ENCODE data around the gene GABRB1.

DNA sequence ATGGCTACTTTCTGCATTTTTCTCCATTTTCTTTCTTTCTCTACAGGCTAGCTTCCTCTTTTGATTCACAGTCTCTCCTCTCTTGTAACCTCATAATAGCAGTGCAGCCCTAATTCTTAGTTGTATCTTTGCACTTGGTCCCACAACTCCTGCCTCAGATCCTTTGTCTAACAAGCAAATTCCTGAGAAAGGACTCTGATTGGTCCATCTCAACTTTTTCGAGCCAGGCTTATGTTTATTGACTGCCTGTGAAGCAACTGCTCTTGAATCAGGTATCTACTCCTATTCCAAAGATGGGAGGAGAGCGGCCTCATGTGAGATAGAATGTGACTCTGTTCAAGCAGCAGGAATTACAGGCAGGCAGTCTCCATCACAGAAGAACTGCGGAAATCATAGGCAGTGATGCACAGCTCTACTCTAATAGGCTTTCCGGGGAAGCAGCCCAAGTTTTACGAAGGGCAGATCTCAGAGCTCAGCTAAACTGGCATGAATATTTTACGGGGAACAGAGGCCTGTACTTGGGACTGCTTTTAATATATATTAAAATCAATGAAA is 123.5 kb downstream of the GABRB1 start:
- TF ChIP-seq, protein P1, sequence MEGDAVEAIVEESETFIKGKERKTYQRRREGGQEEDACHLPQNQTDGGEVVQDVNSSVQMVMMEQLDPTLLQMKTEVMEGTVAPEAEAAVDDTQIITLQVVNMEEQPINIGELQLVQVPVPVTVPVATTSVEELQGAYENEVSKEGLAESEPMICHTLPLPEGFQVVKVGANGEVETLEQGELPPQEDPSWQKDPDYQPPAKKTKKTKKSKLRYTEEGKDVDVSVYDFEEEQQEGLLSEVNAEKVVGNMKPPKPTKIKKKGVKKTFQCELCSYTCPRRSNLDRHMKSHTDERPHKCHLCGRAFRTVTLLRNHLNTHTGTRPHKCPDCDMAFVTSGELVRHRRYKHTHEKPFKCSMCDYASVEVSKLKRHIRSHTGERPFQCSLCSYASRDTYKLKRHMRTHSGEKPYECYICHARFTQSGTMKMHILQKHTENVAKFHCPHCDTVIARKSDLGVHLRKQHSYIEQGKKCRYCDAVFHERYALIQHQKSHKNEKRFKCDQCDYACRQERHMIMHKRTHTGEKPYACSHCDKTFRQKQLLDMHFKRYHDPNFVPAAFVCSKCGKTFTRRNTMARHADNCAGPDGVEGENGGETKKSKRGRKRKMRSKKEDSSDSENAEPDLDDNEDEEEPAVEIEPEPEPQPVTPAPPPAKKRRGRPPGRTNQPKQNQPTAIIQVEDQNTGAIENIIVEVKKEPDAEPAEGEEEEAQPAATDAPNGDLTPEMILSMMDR (conservative IDR thresholded peaks at IDR 0.05; ENCODE audit: low read length), result no peak
- TF ChIP-seq EZH2phosphoT487 (IDR thresholded peaks at IDR 0.05; ENCODE audit: borderline replicate concordance, low read depth, low read length), result no peak
